Lower leg skin (tissue), 3 donors: ENCODE data around the gene HPS5.

ENCODE experiments used
- POLR2A ChIP-seq, 2 donors: fragments of 450-650 bp; IDR thresholded peaks; one replicate each; pipeline ENCODE4 v1.6.1; 2016 to 2017; ENCODE audit warnings: antibody characterized with exemption in 2 of 2, mild to moderate bottlenecking in 1 of 2, moderate library complexity in 1 of 2
- TF ChIP-seq, protein P1 (sequence below), 3 donors: fragments of 450-650 bp; IDR thresholded peaks; one replicate each; pipeline ENCODE4 v1.5.1; 2016; ENCODE audit warnings: antibody characterized with exemption in 3 of 3, mild to moderate bottlenecking in 3 of 3, moderate library complexity in 2 of 3

DNA sequence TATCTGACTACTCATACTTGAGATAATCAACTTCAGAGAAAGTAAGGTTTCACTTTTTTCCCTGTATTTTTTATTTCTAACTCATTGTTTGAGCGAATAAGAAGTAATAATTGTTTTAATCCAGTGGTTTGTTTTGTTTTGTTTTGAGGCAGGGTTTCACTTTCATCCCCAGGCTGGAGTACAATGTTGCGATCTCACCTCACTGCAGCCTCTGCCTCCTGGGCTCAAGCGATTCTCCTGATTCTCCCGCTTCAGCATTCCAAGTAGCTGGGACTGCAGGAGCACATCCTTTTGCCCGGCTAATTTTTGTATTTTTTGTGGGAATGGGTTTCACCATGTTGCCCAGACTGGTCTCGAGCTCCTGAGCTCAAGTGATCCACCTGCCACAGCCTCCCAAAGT, 9.0 kb upstream of the HPS5 start:
- no peak for TF ChIP-seq POLR2A (IDR thresholded peaks at IDR 0.05)
- TF ChIP-seq, protein P1, sequence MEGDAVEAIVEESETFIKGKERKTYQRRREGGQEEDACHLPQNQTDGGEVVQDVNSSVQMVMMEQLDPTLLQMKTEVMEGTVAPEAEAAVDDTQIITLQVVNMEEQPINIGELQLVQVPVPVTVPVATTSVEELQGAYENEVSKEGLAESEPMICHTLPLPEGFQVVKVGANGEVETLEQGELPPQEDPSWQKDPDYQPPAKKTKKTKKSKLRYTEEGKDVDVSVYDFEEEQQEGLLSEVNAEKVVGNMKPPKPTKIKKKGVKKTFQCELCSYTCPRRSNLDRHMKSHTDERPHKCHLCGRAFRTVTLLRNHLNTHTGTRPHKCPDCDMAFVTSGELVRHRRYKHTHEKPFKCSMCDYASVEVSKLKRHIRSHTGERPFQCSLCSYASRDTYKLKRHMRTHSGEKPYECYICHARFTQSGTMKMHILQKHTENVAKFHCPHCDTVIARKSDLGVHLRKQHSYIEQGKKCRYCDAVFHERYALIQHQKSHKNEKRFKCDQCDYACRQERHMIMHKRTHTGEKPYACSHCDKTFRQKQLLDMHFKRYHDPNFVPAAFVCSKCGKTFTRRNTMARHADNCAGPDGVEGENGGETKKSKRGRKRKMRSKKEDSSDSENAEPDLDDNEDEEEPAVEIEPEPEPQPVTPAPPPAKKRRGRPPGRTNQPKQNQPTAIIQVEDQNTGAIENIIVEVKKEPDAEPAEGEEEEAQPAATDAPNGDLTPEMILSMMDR (IDR thresholded peaks at IDR 0.05), result no peak
